HepG2 (cell line): ENCODE measurements around the gene GDPD5. TPM values are rescaled to one million over a fixed set of nuclear protein-coding genes. Genes with fewer than 3 reads are reported as not detected.
A peak's percentile ranks its signal among the peaks of the same experiment; 100 is the strongest.

Source experiments
- ATAC-seq: fragments of 200-7000 bp; cut with Tn5 transposase; 3 replicates; pipeline ENCODE4 v1.9.1; 2020; ENCODE audit warnings: mild to moderate bottlenecking, moderate library complexity
- BruUV-seq: library from RNA; stranded (reverse); fragments of 400-500 nt; replicated peaks from 2 replicates; lab custom pipeline; 2021; lab: Mats Ljungman, UMichigan
- CTCF ChIA-PET: fragments of 300-600 bp; formaldehyde crosslinking; extraction: SDS; loops from one replicate; lab custom pipeline; 2021; ENCODE audit warnings: low total read pairs, inconsistent platforms, low intra/inter-chr PET ratio; lab: Yijun Ruan, JAX
- POLR2A ChIA-PET: fragments of 350-600 bp; sonication (Branson Sonifier 250); formaldehyde crosslinking; loops from one replicate; lab custom pipeline; 2020; ENCODE audit warnings: antibody characterized with exemption, inconsistent platforms; lab: Yijun Ruan, JAX
- DNase-seq: peaks from one replicate; pipeline ENCODE4 v3.0.0-alpha.2; 2015; ENCODE audit warnings: low spot score
- FAIRE-seq: peaks from 3 replicates; lab custom pipeline; 2011; peaks lifted over from hg19 to GRCh38; lab: Jason Lieb, UNC
- H2AFZ ChIP-seq: one replicate; pipeline ENCODE4 v1.6.1; 2011; ENCODE audit warnings: low read length, inconsistent platforms
- H3K27ac ChIP-seq: fragments of 300-600 bp; 3 replicates; pipeline ENCODE4 v1.8.0; 2011; ENCODE audit warnings: mixed run types, mild to moderate bottlenecking, mixed read lengths, low read length, inconsistent platforms; ENCODE audit not compliant: insufficient read depth; ENCODE audit errors: extremely low read length
- H3K27me3 ChIP-seq, 2 experiments: fragments of 200-600 bp in 1 of 2; 2 replicates in 1 of 2; 3 replicates in 1 of 2; pipeline versions ENCODE4 v1.6.0 to v1.8.0; 2011; ENCODE audit warnings: low read length in 2 of 2, mild to moderate bottlenecking in 2 of 2, moderate library complexity in 2 of 2, inconsistent platforms in 1 of 2; ENCODE audit not compliant: insufficient read depth in 2 of 2, control insufficient read depth in 1 of 2
- H3K36me3 ChIP-seq, 2 experiments: fragments of 200-600 bp in 1 of 2; replicated peaks in 1 of 2; 2 replicates in 1 of 2; 3 replicates in 1 of 2; pipeline versions ENCODE4 v1.5.1 to v1.8.0; 2011; ENCODE audit warnings: low read length in 2 of 2, inconsistent platforms in 1 of 2; ENCODE audit not compliant: insufficient read depth in 2 of 2, control insufficient read depth in 1 of 2
- H3K4me1 ChIP-seq: 2 replicates; pipeline ENCODE4 v1.5.1; 2012; ENCODE audit warnings: low read length, inconsistent platforms; ENCODE audit not compliant: insufficient read depth
- H3K4me2 ChIP-seq: 2 replicates; pipeline ENCODE4 v1.6.0; 2011; ENCODE audit warnings: low read depth, low read length, inconsistent platforms
- H3K4me3 ChIP-seq, 3 experiments: fragments of 200-600 bp in 1 of 3; sonication (generic), shearing (Covaris generic) in 1 of 3; replicated peaks in 1 of 3; 2 replicates each; pipeline ENCODE4 v1.5.1; 2011 to 2016; ENCODE audit warnings: low read length in 3 of 3, inconsistent platforms in 2 of 3, low read depth in 2 of 3, mild to moderate bottlenecking in 2 of 3, control low read depth in 1 of 3, mixed read lengths in 1 of 3; ENCODE audit not compliant: insufficient read depth in 1 of 3
- H3K79me2 ChIP-seq: one replicate; pipeline ENCODE4 v1.6.1; 2011; ENCODE audit warnings: low read length, inconsistent platforms; ENCODE audit not compliant: insufficient read depth
- H3K9ac ChIP-seq: 2 replicates; pipeline ENCODE4 v1.6.0; 2011; ENCODE audit warnings: mild to moderate bottlenecking, low read depth, low read length, inconsistent platforms; ENCODE audit not compliant: insufficient read depth
- H3K9me3 ChIP-seq: 2 replicates; pipeline ENCODE4 v1.5.1; 2012; ENCODE audit warnings: mild to moderate bottlenecking, low read length
- H4K20me1 ChIP-seq: 2 replicates; pipeline ENCODE4 v1.6.0; 2011; ENCODE audit warnings: inconsistent platforms, mild to moderate bottlenecking, low read length, moderate library complexity; ENCODE audit not compliant: insufficient read depth
- NRL ChIP-seq: sonication (generic); formaldehyde crosslinking; IDR thresholded peaks from 2 replicates; pipeline ENCODE4 v1.5.0; 2020; ENCODE audit warnings: missing genetic modification reagents, mild to moderate bottlenecking, moderate library complexity, borderline replicate concordance
- POLR2AphosphoS5 ChIP-seq: IDR thresholded peaks from 2 replicates; pipeline ENCODE4 v1.6.1; 2012; ENCODE audit warnings: low read depth, low read length
- SRSF1 ChIP-seq: fragments of 200-400 bp; formaldehyde crosslinking; optimal IDR thresholded peaks from 2 replicates; pipeline ENCODE3; 2017; ENCODE audit warnings: mild to moderate bottlenecking, low read depth, low read length, moderate library complexity
- ZKSCAN5 ChIP-seq: sonication (generic); formaldehyde crosslinking; IDR thresholded peaks from 2 replicates; pipeline ENCODE4 v1.5.1; 2020; ENCODE audit warnings: mild to moderate bottlenecking, missing genetic modification reagents
- ZNF18 ChIP-seq: sonication (generic); formaldehyde crosslinking; IDR thresholded peaks from 2 replicates; pipeline ENCODE4 v1.8.0; 2022; ENCODE audit warnings: mild to moderate bottlenecking, missing genetic modification reagents; ENCODE audit not compliant: insufficient replicate concordance
- ZNF468 ChIP-seq: sonication (generic); formaldehyde crosslinking; IDR thresholded peaks from 2 replicates; pipeline ENCODE4 v1.8.0; 2022; ENCODE audit warnings: mild to moderate bottlenecking, moderate library complexity, missing genetic modification reagents
- ZSCAN9 ChIP-seq: IDR thresholded peaks from 2 replicates; pipeline ENCODE4 v1.6.1; 2016; ENCODE audit warnings: borderline replicate concordance
- WGBS: methylation state at CpG from one replicate; pipeline ENCODE4 v1.1.6; 2017; ENCODE audit warnings: low lambda C conversion rate; 5-methylcytosine and 5-hydroxymethylcytosine counted together
- in situ Hi-C: cut with HindIII; loops from 2 replicates; pipeline ENCODE4 v1.10.0; 2017; ENCODE audit warnings: low pct_unique_long_range_greater_than_20kb; ENCODE audit not compliant: extremely low pct_ligation_motif_present
- intact Hi-C: fragments of 100-400 bp; cut with micrococcal nuclease; formaldehyde crosslinking; loops from one replicate; pipeline ENCODE4 v1.10.0; 2022; ENCODE audit not compliant: unreplicated experiment
- polyA plus RNA-seq, 8 experiments: library from polyadenylated mRNA; depleted of rRNA in 3 of 8; stranded (reverse) in 7 of 8; unstranded in 1 of 8; fragments of >200 nt; fragmentation: Illumina TruSeq in 4 of 8; extraction: Trizol in 4 of 8; gene quantifications; 2 replicates each; pipeline versions ENCODE4 v1.2.1 to v1.2.3, GENCODE V29; 2011 to 2016; ENCODE audit warnings: low read depth in 4 of 8, missing spikeins in 1 of 8, mixed read lengths in 1 of 8; ENCODE audit not compliant: insufficient read depth in 1 of 8
- total RNA-seq, 5 experiments: library from RNA; depleted of rRNA; stranded (reverse); fragments of >200 nt; fragmentation: Illumina TruSeq; extraction: Trizol; gene quantifications; 2 replicates each; pipeline ENCODE4 v1.2.3, GENCODE V29; 2016; ENCODE audit warnings: low read depth in 1 of 5
- TF ChIP-seq, protein P1 (sequence below): sonication (generic); formaldehyde crosslinking; IDR thresholded peaks from 2 replicates; pipeline ENCODE4 v1.5.0; 2020; ENCODE audit warnings: mild to moderate bottlenecking, missing genetic modification reagents
- TF ChIP-seq, protein P2 (sequence below): sonication (generic); formaldehyde crosslinking; IDR thresholded peaks from 2 replicates; pipeline ENCODE4 v1.5.0; 2020; ENCODE audit warnings: mild to moderate bottlenecking, missing genetic modification reagents, borderline replicate concordance

The GDPD5 gene
- total and polyA plus RNA-seq, 2 of the 13 experiments (the other 11 are each of a cell fraction or from before 2014, with no cell fraction given) = 55.0 to 67.5 TPM

DNA sequence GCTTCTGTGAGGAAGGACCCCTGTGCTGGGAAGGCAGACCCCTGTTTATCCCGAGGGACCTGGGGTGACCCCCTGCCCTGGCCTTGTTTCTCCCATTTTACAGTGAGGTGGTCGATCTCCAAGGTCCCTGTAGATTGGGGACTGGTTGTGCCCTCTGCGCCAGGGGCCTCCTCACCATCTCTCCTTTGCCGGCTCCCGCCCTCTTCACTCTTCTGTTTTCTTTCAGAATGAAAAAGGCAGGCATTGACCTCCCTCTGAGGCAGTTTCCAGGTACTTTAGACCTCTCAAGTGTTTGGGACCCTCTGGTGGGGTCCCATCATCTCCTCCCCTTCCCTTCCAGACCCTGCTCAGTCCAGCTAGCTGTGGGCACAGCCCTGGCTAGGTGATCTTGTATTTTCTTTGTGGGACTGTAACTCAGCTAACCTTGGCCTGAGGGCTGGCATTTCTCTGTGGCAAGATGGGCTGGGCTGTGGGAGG lies 37.8 kb upstream of the GDPD5 start (continued):
- no peak for TF ChIP-seq ZNF18 (CRISPR knock-in tag)

GRCh38 chr11:75562836-75563484 lies 37.2 kb upstream of the GDPD5 start:
- peak overlapping the region; percentile 90 for H3K4me2 ChIP-seq
- peaks cover 71% of the 10 kb centered on the region for H3K4me1 ChIP-seq
- no peaks in the 10 kb centered on the region; a peak in 1 of 5 replicates for H3K27me3 ChIP-seq
- peak overlapping the region; percentile 83 for H3K9ac ChIP-seq
- H3K4me3 ChIP-seq = peak overlapping the region; percentile 69 to 91 (median 90)
- POLR2A ChIA-PET = interaction anchor here (0.6 to 2.0 kb wide), 17 partner anchors 8 to 321 kb away, joined by 3 to 31 read pairs (median 4); no protein-coding TSS in a partner anchor
- DNase-seq (no peak), FAIRE-seq (no peak), ATAC-seq (peak; percentile 6; the same call in 1 of the 3 replicates)
- peaks cover 6 to 7% of the 10 kb centered on the region in 2 experiments; a peak in 4 of 5 replicates for H3K36me3 ChIP-seq
- CTCF ChIA-PET = no interaction called here
- no peak overlapping the region for H2AFZ ChIP-seq
- intact Hi-C loops (no loop called here), in situ Hi-C loops (no loop called here)
- H3K9me3 ChIP-seq = no peaks in the 10 kb centered on the region
- no peaks in the 10 kb centered on the region for H4K20me1 ChIP-seq
- 1% methylated on average over 13 of the region's 16 CpGs for WGBS
- TSS peak; percentile 79 for BruUV-seq
- H3K27ac ChIP-seq = peak overlapping the region; percentile 69
- peaks cover 34% of the 10 kb centered on the region for H3K79me2 ChIP-seq
- no peak for TF ChIP-seq ZSCAN9
- peak; percentile 52; the same call in 1 of the 2 replicates for TF ChIP-seq NRL (CRISPR knock-in tag)
- peak; percentile 39 for TF ChIP-seq POLR2AphosphoS5
- TF ChIP-seq ZKSCAN5 (CRISPR knock-in tag) = peak; percentile 98; the same call in 1 of the 2 replicates
- TF ChIP-seq, protein P1, sequence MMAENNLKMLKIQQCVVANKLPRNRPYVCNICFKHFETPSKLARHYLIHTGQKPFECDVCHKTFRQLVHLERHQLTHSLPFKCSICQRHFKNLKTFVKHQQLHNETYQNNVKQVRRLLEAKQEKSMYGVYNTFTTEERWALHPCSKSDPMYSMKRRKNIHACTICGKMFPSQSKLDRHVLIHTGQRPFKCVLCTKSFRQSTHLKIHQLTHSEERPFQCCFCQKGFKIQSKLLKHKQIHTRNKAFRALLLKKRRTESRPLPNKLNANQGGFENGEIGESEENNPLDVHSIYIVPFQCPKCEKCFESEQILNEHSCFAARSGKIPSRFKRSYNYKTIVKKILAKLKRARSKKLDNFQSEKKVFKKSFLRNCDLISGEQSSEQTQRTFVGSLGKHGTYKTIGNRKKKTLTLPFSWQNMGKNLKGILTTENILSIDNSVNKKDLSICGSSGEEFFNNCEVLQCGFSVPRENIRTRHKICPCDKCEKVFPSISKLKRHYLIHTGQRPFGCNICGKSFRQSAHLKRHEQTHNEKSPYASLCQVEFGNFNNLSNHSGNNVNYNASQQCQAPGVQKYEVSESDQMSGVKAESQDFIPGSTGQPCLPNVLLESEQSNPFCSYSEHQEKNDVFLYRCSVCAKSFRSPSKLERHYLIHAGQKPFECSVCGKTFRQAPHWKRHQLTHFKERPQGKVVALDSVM (CRISPR knock-in tag) = 0 out of 2 replicates have a peak, but pooled peaks have one; percentile 8
- TF ChIP-seq SRSF1 = peak; percentile 46
- no peak for TF ChIP-seq ZNF468 (CRISPR knock-in tag)
- TF ChIP-seq, protein P2, sequence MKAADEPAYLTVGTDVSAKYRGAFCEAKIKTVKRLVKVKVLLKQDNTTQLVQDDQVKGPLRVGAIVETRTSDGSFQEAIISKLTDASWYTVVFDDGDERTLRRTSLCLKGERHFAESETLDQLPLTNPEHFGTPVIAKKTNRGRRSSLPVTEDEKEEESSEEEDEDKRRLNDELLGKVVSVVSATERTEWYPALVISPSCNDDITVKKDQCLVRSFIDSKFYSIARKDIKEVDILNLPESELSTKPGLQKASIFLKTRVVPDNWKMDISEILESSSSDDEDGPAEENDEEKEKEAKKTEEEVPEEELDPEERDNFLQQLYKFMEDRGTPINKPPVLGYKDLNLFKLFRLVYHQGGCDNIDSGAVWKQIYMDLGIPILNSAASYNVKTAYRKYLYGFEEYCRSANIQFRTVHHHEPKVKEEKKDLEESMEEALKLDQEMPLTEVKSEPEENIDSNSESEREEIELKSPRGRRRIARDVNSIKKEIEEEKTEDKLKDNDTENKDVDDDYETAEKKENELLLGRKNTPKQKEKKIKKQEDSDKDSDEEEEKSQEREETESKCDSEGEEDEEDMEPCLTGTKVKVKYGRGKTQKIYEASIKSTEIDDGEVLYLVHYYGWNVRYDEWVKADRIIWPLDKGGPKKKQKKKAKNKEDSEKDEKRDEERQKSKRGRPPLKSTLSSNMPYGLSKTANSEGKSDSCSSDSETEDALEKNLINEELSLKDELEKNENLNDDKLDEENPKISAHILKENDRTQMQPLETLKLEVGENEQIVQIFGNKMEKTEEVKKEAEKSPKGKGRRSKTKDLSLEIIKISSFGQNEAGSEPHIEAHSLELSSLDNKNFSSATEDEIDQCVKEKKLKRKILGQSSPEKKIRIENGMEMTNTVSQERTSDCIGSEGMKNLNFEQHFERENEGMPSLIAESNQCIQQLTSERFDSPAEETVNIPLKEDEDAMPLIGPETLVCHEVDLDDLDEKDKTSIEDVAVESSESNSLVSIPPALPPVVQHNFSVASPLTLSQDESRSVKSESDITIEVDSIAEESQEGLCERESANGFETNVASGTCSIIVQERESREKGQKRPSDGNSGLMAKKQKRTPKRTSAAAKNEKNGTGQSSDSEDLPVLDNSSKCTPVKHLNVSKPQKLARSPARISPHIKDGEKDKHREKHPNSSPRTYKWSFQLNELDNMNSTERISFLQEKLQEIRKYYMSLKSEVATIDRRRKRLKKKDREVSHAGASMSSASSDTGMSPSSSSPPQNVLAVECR (CRISPR knock-in tag) = 0 out of 2 replicates have a peak, but pooled peaks have one; percentile 19
